Nephron (organoid): ENCODE results near the gene KRTAP10-1.

Experiments used
- H3K27ac Mint-ChIP-seq, 3 experiments: 2 replicates each; pipeline ENCODE4 v1.8.0; 2020; ENCODE audit warnings: mixed read lengths in 3 of 3, mild to moderate bottlenecking in 2 of 3, moderate library complexity in 1 of 3
- H3K27me3 Mint-ChIP-seq: 2 replicates; pipeline ENCODE4 v1.8.0; 2021; ENCODE audit warnings: low read depth, mild to moderate bottlenecking, moderate library complexity, mixed read lengths
- H3K36me3 Mint-ChIP-seq: 2 replicates; pipeline ENCODE4 v1.8.0; 2020; ENCODE audit warnings: low read depth, mixed read lengths
- H3K4me1 Mint-ChIP-seq: 2 replicates; pipeline ENCODE4 v1.8.0; 2020; ENCODE audit warnings: mixed read lengths
- H3K4me3 Mint-ChIP-seq, 3 experiments: 2 replicates each; pipeline ENCODE4 v1.8.0; 2020; ENCODE audit warnings: mild to moderate bottlenecking in 3 of 3, mixed read lengths in 3 of 3, moderate library complexity in 2 of 3
- H3K9me3 Mint-ChIP-seq: 2 replicates; pipeline ENCODE4 v1.8.0; 2020; ENCODE audit warnings: mixed read lengths
- TF ChIP-seq, protein P1 (sequence below), 3 experiments: fragments of 200-600 bp; sonication (generic); IDR thresholded peaks; one replicate each; pipeline ENCODE4 v1.5.0; 2021; ENCODE audit warnings: antibody characterized with exemption in 3 of 3; ENCODE audit not compliant: unreplicated experiment in 3 of 3

The KRTAP10-1 gene

GRCh38 chr21:44516828-44517174 is 23.2 kb downstream of the KRTAP10-1 start:
- Mint-ChIP-seq H3K27me3 (peaks cover 4% of the 10 kb centered on the region), H3K4me1 (no peaks in the 10 kb centered on the region), H3K27ac (peak overlapping the region in 1 of 3 experiments; percentile 20), H3K36me3 (peaks cover 4% of the 10 kb centered on the region), H3K9me3 (no peaks in the 10 kb centered on the region), H3K4me3 (peak overlapping the region; percentile 68 to 83 (median 82))
- TF ChIP-seq, protein P1, sequence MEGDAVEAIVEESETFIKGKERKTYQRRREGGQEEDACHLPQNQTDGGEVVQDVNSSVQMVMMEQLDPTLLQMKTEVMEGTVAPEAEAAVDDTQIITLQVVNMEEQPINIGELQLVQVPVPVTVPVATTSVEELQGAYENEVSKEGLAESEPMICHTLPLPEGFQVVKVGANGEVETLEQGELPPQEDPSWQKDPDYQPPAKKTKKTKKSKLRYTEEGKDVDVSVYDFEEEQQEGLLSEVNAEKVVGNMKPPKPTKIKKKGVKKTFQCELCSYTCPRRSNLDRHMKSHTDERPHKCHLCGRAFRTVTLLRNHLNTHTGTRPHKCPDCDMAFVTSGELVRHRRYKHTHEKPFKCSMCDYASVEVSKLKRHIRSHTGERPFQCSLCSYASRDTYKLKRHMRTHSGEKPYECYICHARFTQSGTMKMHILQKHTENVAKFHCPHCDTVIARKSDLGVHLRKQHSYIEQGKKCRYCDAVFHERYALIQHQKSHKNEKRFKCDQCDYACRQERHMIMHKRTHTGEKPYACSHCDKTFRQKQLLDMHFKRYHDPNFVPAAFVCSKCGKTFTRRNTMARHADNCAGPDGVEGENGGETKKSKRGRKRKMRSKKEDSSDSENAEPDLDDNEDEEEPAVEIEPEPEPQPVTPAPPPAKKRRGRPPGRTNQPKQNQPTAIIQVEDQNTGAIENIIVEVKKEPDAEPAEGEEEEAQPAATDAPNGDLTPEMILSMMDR (IDR thresholded peaks at IDR 0.05; ENCODE audit: unreplicated experiment in 3 of 3): no peak

GRCh38 chr21:44516342-44516741 is 23.7 kb downstream of the KRTAP10-1 start:
- H3K4me1 Mint-ChIP-seq: no peaks in the 10 kb centered on the region
- TF ChIP-seq, protein P1 (IDR thresholded peaks at IDR 0.05; ENCODE audit: unreplicated experiment in 3 of 3): no peak
- H3K4me3 Mint-ChIP-seq: no peak overlapping the region
- no peak overlapping the region for H3K27ac Mint-ChIP-seq
- peaks cover 4% of the 10 kb centered on the region for H3K27me3 Mint-ChIP-seq
- H3K9me3 Mint-ChIP-seq: no peaks in the 10 kb centered on the region
- H3K36me3 Mint-ChIP-seq: peaks cover 4% of the 10 kb centered on the region

- Mint-ChIP-seq H3K4me1 (no peaks in the 10 kb centered on the region), H3K27ac (no peak overlapping the region), H3K27me3 (peaks cover 4% of the 10 kb centered on the region), H3K9me3 (no peaks in the 10 kb centered on the region), H3K36me3 (peaks cover 4% of the 10 kb centered on the region), H3K4me3 (no peak overlapping the region)
- TF ChIP-seq, protein P1 (IDR thresholded peaks at IDR 0.05; ENCODE audit: unreplicated experiment in 3 of 3): no peak
Observed at GRCh38 chr21:44515359-44516165, 24.4 kb downstream of the KRTAP10-1 start.

DNA sequence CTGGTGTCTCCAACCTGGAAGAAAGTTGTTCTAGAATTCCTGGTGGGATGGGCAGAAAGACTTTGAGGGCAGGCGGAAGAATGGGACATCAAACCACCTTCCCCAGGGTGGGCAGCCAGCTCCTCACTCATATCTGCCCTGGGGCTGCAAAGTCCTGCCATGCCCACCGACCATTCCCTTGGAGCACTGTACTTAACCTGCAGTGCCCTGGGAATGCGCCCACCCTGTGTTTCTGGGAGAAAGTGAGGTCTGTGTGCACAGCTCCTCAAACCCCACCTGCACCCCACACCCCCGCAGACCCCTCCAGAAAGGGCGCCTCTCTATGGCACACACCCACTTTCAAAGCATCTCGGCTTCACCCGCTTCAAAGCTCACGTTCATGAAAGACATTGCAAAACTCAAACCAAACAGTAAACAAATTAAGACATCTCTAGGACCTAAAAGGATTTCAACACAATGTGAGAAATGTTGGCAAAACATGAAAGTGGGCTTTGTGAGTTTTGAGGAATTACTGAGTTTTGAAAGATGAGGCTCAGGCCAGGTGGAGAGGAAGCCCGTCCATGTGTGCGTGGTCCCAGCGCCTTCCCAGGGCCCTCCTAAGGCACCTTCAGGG is 25.1 kb downstream of the KRTAP10-1 start:
- Mint-ChIP-seq H3K4me1 (no peaks in the 10 kb centered on the region), H3K36me3 (peaks cover 4% of the 10 kb centered on the region), H3K9me3 (no peaks in the 10 kb centered on the region), H3K27me3 (peaks cover 4% of the 10 kb centered on the region), H3K27ac (no peak overlapping the region), H3K4me3 (no peak overlapping the region)
- TF ChIP-seq, protein P1 (IDR thresholded peaks at IDR 0.05; ENCODE audit: unreplicated experiment in 3 of 3): no peak

DNA sequence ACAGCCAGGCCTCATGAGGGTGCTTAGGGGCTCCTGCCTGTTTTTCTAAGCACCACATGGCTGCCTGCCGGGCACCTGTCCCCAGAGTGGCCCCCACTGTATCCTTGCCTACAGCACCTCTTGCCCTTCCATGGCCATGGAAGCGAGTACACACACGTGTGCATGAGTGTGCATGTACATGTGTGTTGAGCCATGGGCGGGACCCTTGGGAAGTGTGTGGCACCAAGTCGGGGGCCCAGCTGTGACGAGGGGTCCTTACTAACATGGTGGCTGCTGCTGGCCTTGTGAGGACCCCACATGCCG is 25.8 kb downstream of the KRTAP10-1 start:
- Mint-ChIP-seq H3K9me3 (no peaks in the 10 kb centered on the region), H3K36me3 (peaks cover 4% of the 10 kb centered on the region), H3K27me3 (peaks cover 4% of the 10 kb centered on the region), H3K27ac (no peak overlapping the region), H3K4me3 (no peak overlapping the region), H3K4me1 (no peaks in the 10 kb centered on the region)
- TF ChIP-seq, protein P1 (IDR thresholded peaks at IDR 0.05; ENCODE audit: unreplicated experiment in 3 of 3): no peak
